HG03354 (cell line): ENCODE measurements around the gene PTPRD.

Source experiments
- ATAC-seq: cut with Tn5 transposase; IDR thresholded peaks from one replicate; pipeline ENCODE4 v1.9.1; 2021; ENCODE audit warnings: mild to moderate bottlenecking; ENCODE audit not compliant: unreplicated experiment, poor library complexity, severe bottlenecking

Gene PTPRD

DNA sequence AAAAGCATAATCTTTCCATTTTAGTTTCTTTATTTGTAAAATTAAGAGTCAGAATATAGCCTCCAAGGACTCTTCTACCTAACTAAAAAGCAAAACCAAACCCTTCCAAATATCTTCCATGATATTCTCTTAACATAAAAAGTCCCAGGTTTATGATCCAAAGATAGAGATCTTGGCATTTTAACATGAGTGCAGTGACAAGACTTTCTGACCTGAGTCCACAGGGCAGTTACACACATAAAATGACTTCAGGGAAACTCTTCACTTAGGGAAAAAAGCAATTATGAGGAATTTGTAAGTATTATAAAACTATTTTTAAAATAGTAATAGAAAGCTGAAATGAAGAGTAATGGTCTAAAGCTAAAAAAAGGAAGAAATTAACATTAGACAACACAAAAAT, 2040.6 kb downstream of the PTPRD start:
- ATAC-seq = no peak

DNA sequence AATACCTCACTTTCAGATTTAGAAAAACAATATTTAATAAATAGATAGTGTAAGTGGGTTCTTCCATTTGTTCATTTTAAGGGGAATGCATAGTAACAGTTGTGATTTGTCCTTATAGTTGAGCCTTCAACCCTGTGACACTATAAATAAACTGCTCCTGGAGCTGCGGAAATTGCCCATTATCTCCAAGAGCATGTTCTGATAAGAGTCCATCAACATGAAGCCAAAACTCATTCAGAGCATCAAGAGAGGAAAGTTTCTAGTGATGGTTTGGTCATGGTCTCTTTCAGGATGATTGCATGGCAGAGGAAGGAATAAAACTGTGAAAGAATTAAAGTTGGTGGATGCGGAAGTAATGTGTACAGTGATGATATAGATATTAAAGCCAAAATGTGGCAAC, 2041.2 kb downstream of the PTPRD start:
- no peak for ATAC-seq

GRCh38 chr9:8570776-8571175, 2042.0 kb downstream of the PTPRD start:
- ATAC-seq = no peak

GRCh38 chr9:8569823-8570222, 2043.0 kb downstream of the PTPRD start:
- ATAC-seq = no peak

- no peak for ATAC-seq
Measured at GRCh38 chr9:8567963-8568579, 2044.7 kb downstream of the PTPRD start.

- no peak for ATAC-seq
Measured at GRCh38 chr9:8564960-8565359, 2047.8 kb downstream of the PTPRD start.

DNA sequence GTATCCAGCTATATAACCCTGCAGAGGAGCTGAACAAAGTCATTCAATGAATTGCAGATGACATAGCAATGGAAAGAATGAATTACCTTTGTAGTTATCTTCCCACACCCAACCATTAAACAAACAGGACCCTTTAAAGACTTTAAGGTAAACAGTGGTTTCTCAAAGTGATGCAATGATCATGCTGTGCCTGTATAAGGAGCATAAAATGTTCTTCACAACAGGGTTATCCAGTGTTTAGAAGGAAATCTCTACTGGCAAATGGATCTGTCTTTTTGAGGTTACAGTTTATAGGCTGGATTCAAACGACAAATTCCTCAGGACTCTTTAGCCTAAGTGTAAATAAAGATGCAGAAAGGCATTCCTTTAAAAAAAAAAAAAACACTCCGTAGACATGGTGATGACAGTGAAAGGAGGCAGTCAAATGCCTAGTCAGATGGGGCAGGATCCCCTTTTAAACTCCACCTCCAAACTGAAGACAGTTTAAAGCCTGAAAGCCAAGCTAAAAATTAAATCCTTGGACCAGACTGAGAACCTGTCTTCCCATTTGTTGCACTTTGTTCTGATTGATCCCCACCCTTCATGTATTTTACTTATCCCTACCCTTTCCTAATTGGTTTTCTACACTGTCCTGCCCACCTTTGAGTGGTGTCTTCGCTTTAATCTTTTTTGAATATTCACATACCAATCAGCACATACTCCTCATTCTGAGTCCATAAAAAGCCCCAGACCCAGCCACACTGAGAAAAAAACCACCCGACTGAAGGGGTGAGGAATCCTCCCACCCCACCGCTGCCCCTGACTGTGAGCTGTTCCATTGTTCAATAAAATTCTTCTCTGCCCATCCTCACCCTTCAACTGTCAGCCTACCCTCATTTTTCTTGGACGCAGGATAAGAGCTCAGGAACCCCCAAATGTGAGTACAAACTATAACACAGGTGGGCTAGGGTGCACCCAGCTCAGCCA, 2052.0 kb downstream of the PTPRD start:
- no peak for ATAC-seq

DNA sequence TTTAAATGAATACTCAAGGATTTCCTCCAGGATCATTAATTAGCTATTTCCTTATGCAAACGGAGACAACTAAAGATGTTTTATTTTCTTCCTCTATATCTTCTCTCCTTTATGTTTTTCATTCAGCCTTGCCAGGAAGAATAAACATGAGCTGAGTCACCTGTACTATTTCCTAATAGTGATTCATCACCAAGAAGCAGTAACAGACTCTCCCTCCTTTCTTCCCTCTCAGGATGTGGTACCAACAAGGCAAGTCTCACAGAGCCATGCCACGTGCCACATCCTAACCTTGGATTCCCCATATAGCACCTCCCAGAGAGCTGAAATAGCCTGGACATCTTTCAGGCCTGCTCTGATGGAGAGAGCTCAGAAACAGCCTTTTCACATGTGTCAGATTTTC, 2054.6 kb downstream of the PTPRD start:
- ATAC-seq = no peak

DNA sequence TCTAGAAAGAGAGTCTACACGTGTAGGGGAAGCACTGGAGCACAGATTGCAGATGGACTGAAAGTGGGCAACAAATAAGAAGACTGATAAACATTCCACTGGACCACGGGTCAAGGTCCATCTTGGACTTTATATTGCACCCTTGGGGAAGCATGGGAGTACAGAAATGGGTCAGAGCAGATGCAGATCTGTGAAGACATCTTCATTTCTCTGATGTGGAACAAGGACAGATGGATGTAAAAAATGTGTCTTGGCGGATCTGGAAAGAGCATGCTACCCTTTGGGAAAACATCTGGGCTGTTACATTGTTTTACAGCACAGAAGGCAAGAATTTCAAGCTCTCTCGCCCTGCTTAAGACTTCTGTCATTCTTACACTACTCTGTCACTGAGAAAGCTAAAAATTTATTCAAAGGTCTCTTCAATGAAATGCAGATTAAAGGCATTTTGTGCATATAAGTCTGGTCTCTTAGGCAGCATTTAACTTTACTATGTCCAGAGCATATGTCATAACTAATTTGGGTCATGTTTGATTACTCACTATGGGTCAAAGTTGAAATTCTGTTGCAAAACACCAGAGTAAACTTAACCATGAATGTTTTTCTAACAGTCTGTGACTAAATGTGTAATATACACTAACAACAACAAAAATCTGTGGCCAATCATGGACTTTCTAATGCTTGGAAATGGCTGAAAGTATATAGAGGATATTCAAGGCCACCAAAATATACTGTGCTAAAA, 2056.9 kb downstream of the PTPRD start:
- ATAC-seq = no peak

DNA sequence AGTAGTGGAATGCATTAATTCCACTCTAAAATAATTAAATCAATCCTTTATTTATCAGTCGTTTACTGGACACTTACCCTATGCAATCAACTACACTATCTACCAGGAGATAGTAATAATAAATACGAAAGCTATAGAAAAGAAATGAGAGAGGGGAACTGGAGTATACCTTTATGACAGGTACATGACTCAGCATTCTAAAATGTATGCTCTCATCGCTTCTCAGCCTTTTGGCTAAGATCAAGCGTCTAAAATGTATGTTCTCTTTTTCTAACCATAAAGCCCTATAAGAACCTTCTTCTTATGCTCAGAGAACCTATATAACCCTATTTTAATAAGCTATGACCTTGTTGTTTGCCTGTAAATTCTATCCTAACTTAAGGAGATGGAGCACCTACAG, 2059.4 kb downstream of the PTPRD start:
- no peak for ATAC-seq

GRCh38 chr9:8552732-8553131, 2060.1 kb downstream of the PTPRD start:
- no peak for ATAC-seq

DNA sequence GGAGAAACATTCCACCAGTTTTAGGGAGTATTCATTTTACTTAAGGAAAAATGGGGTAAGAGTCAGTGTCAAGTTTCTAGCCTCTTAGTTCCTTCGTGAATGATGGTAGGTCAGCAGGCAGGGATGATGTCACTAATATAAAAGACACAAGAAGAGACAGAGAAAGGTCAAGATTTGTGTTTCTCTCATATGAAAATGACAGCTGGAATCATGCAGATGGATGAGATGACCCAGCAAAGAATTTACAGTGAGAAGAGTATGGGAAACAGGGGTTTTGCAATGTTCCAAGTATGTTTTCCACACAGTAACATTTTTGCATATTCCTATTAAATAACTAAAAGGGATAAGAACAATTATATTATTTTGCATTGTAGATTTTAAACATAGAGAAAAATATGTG, 2063.6 kb downstream of the PTPRD start:
- ATAC-seq = no peak

DNA sequence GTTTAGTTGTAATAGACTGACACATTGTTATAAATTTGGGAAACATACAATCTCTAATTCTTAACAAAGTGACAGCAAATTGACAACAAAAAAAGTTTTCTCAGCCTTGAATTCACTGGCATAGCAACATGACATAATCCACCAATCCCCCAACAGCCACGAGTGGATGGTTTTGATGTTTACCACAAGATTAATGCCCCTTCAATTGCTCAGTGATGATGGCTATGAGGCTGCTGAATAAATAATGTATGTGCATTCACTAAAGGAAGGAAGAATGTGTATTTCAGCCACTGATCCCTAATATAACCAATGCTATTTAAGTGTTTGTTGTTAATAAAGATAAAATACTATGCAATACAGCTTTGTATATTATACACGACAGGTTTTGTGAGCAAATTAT, 2069.6 kb downstream of the PTPRD start:
- no peak for ATAC-seq

- ATAC-seq = no peak
Measured at GRCh38 chr9:8542537-8542936, 2070.3 kb downstream of the PTPRD start.

DNA sequence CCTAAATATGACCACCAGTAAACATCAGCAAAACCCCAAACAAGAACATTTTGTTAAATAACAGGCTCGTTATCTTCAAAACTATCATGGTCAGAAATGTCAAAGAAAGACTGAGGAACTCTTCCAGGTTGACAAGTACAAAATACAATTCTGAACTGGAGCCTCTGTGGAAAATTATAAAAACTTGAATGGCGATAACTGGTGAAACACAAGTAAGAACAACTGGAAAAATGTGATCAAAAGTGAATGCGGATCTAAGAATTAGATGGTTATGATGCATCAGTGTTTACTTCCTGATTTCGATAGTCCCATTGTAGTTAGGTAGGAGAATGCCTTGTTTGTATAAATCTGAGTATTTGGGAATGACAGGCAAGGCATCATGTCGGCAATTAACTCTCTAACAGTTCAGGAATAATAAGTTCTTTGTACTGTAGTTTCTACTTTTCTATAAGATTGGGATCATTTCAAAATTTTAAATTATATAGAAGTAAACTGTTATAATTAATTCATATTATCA, 2073.1 kb downstream of the PTPRD start:
- ATAC-seq = no peak

DNA sequence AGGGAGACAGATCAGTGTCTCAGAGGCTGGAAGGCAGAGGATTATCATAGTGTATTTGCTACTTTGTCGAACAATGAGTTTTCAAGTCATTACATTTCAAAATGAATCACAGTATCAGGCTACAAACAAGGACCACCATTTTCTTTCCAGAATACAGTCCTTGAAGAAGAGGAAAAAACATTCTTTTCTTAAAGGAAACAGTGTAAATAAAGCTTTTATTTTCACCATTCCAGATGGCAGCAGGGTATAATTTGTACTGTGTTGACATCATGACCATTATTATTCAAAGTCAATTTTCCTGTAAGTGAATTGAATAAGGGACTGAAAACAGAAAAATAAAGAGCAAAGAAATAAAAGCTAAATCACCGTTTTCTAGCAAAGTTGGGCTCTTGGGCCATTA, 2076.0 kb downstream of the PTPRD start:
- no peak for ATAC-seq

DNA sequence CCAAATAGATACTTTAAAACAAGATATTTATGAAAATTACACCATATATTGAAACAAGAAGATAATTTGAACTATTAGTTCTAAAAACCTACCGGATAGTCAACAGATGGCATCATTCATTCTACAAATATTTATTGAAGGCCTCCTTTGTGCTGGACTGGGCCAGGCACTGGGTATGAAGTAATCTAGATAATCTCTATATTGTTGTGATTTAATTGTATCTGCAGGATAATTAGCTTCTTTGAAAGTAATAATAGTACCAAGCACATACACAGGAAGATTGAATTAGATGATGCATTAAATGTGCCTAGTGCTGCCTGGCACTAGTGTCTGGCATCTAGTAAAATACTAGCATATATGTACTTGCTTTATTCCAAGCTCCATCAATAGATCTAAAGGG, 2078.0 kb downstream of the PTPRD start:
- no peak for ATAC-seq

DNA sequence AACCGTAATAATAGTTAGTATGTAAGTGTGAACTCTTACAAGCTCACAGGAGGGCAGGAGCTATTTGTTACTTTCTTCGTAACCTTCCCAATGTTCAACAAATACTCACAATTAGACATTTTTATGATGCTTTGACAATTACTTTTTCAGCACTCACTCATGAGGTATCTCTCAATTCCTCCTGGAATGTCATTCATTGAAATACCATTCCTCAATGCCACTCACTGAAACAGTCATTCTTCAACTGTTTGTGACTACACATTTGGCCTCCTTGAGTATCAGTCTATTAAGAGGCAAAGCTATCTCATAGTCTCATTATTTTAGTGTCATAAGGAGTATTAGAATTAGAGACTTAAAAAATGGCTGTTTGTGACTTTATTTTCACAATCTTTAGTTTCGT, 2079.1 kb downstream of the PTPRD start:
- ATAC-seq = no peak

DNA sequence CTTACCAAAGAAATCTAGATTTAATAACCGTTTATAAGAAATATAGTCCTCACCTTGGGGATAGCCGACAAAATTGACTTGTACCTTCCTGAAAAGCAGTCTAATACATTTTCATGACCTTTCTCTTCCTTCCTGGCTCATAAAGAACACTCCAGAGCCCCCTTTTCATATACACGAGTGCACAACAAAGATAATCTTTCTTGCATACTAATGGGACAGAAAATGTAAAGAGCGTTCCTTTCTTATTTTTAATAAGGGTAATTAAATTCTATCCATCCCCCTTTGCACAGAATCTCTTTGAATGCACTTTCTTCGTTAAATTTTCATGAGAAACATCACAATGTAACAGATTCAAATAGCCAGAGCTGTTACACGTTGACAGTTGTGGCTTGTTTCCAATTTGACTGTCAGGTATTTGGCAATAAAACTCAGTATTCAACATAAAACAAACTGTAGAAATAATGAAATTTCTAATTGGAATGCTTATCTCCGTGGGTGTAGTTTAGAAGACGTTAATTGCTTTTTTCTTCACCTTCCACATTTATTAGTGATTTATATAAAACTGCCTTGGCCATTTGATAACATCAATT, 2080.9 kb downstream of the PTPRD start:
- ATAC-seq = no peak

- no peak for ATAC-seq
Measured at GRCh38 chr9:8521112-8521511, 2091.7 kb downstream of the PTPRD start.
